ENCODE measurements around the gene DHDH. TPM values are rescaled to one million over a fixed set of nuclear protein-coding genes. Genes with fewer than 3 reads are reported as not detected.

The DHDH gene
- total and polyA plus RNA-seq, 2 of the 13 experiments (the other 11 are each of a cell fraction or from before 2014, with no cell fraction given): 0.13 to 0.91 TPM

DNA sequence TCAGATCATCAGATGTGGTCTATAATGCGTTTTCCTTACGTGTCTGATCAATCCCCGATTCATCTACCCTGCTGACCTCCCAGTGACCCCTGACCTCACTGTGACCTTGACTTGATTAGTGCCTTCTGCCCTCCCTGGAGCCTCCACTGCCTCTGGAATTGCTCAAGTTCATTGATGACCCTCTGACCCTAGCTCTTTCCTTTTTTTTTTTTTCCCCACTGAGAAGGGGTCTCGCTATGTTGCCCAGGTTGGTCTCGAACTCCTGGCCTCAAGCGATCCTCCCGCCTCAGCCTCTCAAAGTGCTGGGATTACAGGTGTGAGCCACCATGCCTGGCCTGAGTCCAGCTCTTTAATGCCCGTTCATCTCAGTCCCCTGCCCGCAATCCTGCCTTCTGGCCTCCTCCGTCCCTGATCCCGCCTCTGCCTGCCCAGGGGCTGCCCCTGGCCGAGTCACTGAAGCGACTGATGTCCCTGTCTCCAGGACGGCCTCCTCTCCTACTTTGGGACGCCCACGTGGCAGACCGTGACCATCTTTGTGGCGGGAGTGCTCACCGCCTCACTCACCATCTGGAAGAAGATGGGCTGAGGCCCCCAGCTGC is 27.7 kb downstream of the DHDH start (continued):
- TF ChIP-seq RCOR2 (CRISPR knock-in tag; IDR thresholded peaks at IDR 0.05): no peak
- TF ChIP-seq FOSL1 (CRISPR knock-in tag; IDR thresholded peaks at IDR 0.05; ENCODE audit: borderline replicate concordance): no peak
- TF ChIP-seq, protein P1, sequence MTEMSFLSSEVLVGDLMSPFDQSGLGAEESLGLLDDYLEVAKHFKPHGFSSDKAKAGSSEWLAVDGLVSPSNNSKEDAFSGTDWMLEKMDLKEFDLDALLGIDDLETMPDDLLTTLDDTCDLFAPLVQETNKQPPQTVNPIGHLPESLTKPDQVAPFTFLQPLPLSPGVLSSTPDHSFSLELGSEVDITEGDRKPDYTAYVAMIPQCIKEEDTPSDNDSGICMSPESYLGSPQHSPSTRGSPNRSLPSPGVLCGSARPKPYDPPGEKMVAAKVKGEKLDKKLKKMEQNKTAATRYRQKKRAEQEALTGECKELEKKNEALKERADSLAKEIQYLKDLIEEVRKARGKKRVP (CRISPR knock-in tag; IDR thresholded peaks at IDR 0.05): 0 out of 4 replicates have a peak, but pooled peaks of 1 of the 2 experiments have one; percentile 21
- no peak for TF ChIP-seq JDP2 (CRISPR knock-in tag; IDR thresholded peaks at IDR 0.05; ENCODE audit: borderline replicate concordance)
- TF ChIP-seq, protein P2, sequence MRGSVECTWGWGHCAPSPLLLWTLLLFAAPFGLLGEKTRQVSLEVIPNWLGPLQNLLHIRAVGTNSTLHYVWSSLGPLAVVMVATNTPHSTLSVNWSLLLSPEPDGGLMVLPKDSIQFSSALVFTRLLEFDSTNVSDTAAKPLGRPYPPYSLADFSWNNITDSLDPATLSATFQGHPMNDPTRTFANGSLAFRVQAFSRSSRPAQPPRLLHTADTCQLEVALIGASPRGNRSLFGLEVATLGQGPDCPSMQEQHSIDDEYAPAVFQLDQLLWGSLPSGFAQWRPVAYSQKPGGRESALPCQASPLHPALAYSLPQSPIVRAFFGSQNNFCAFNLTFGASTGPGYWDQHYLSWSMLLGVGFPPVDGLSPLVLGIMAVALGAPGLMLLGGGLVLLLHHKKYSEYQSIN (CRISPR knock-in tag; IDR thresholded peaks at IDR 0.05; ENCODE audit: borderline replicate concordance): no peak
- TF ChIP-seq STAG1 (CRISPR knock-in tag; IDR thresholded peaks at IDR 0.05): no peak
- no peak for TF ChIP-seq SMAD1 (CRISPR knock-in tag; IDR thresholded peaks at IDR 0.05; ENCODE audit: borderline replicate concordance, low read depth)
- no peak for TF ChIP-seq ZIK1 (CRISPR knock-in tag; IDR thresholded peaks at IDR 0.05; ENCODE audit: borderline replicate concordance, low read depth)
- no peak for TF ChIP-seq AHR (CRISPR knock-in tag; IDR thresholded peaks at IDR 0.05)
- no peak for TF ChIP-seq GPN1 (CRISPR knock-in tag; IDR thresholded peaks at IDR 0.05; ENCODE audit: borderline replicate concordance)
- TF ChIP-seq TBL1XR1 (IDR thresholded peaks at IDR 0.05; ENCODE audit: borderline replicate concordance, low read length, partially characterized antibody): peak; percentile 27
- peak; percentile 11; the same call in 1 of the 2 replicates for TF ChIP-seq HNF4G (IDR thresholded peaks at IDR 0.05; ENCODE audit: borderline replicate concordance, low read depth, low read length)
- TF ChIP-seq HNF4G (CRISPR knock-in tag; IDR thresholded peaks at IDR 0.05; ENCODE audit: borderline replicate concordance, low read depth): no peak
